Measurements from ENCODE around the gene SERPINB6. TPM values are rescaled to one million over a fixed set of nuclear protein-coding genes. Genes with fewer than 3 reads are reported as not detected.
"Not testable (repeated sequence)": the region's sequence is repeated elsewhere in the genome, so short reads cannot be mapped to it uniquely, and the experiment has no call there.

The SERPINB6 gene
- total RNA-seq, 2 experiments from 2014 or later, result 36.2 to 41.3 TPM

- intact Hi-C loops (cut with DNase I, micrococcal nuclease), result loop anchor here (2.0 to 5.0 kb wide), 2 partner anchors 13 to 121 kb away; no protein-coding TSS in a partner anchor
Observed at GRCh38 chr6:2913621-2914317, 57.6 kb downstream of the SERPINB6 start.

GRCh38 chr6:2911171-2911570, 60.2 kb downstream of the SERPINB6 start:
- ChIA-PET POLR2A (interaction anchor here (0.6 kb wide), 1 partner anchor 8 kb away, joined by 3 read pairs; the partner anchor contains the start of gene SERPINB9), CTCF (interaction anchor here (0.7 to 3.2 kb wide), 18 partner anchors 11 to 120 kb away, joined by 3 to 33 read pairs (median 4); partner anchors contain the start of gene SERPINB1)
- Mint-ChIP-seq H3K4me3 (no peak overlapping the region), H3K27ac (peak overlapping the region; percentile 52), H3K27me3 (peaks cover 2% of the 10 kb centered on the region), H3K4me1 (peaks cover 45% of the 10 kb centered on the region), H3K36me3 (ENCODE audit: low read depth) (no peaks in the 10 kb centered on the region), H3K9me3 (ENCODE audit: low read depth) (peaks cover 4% of the 10 kb centered on the region)
- no peak for ATAC-seq
- no peak for DNase-seq
- intact Hi-C loops (cut with DNase I, micrococcal nuclease), result loop anchor here (1.0 to 5.0 kb wide), 3 partner anchors 65 to 120 kb away; no protein-coding TSS in a partner anchor

More at GRCh38 chr6:2913621-2914317, 57.6 kb downstream of the SERPINB6 start:
- ATAC-seq (no peak), DNase-seq (no peak)
- POLR2A ChIA-PET, result interaction anchor here (0.5 to 0.7 kb wide), 3 partner anchors 23 to 27 kb away, joined by 3 to 7 read pairs (median 6); no protein-coding TSS in a partner anchor
- Mint-ChIP-seq H3K36me3 (ENCODE audit: low read depth) (no peaks in the 10 kb centered on the region), H3K27ac (no peak overlapping the region), H3K27me3 (no peaks in the 10 kb centered on the region), H3K4me3 (no peak overlapping the region), H3K4me1 (peaks cover 32% of the 10 kb centered on the region), H3K9me3 (ENCODE audit: low read depth) (no peaks in the 10 kb centered on the region)
- CTCF ChIA-PET, result interaction anchor here (0.7 to 3.3 kb wide), 8 partner anchors 9 to 70 kb away, joined by 3 to 13 read pairs (median 4); no protein-coding TSS in a partner anchor

GRCh38 chr6:2909718-2910117, 61.6 kb downstream of the SERPINB6 start:
- intact Hi-C loops (cut with DNase I, micrococcal nuclease), result loop anchor here in 1 of 2 experiments (5.0 kb wide), 1 partner anchor 117 kb away; no protein-coding TSS in a partner anchor
- Mint-ChIP-seq H3K36me3 (ENCODE audit: low read depth) (no peaks in the 10 kb centered on the region), H3K27ac (peak overlapping the region; percentile 70), H3K9me3 (ENCODE audit: low read depth) (peaks cover 4% of the 10 kb centered on the region), H3K4me3 (no peak overlapping the region), H3K27me3 (peaks cover 2% of the 10 kb centered on the region), H3K4me1 (peaks cover 45% of the 10 kb centered on the region)
- CTCF ChIA-PET, result interaction anchor here (0.8 to 3.2 kb wide), 3 partner anchors 21 to 64 kb away, joined by 4 to 33 read pairs (median 19); no protein-coding TSS in a partner anchor
- ATAC-seq (peak; percentile 76), DNase-seq (peak; percentile 50)
- POLR2A ChIA-PET, result no interaction called here

- peaks cover 45% of the 10 kb centered on the region for H3K4me1 Mint-ChIP-seq
- H3K36me3 Mint-ChIP-seq (ENCODE audit: low read depth); intact Hi-C loops (cut with DNase I, micrococcal nuclease); H3K9me3 Mint-ChIP-seq (ENCODE audit: low read depth); H3K4me3 Mint-ChIP-seq; H3K27me3 Mint-ChIP-seq; ATAC-seq; POLR2A ChIA-PET; DNase-seq: not testable (repeated sequence)
- peak overlapping the region; percentile 70 for H3K27ac Mint-ChIP-seq
- CTCF ChIA-PET, result interaction anchor here (0.8 to 3.2 kb wide), 3 partner anchors 22 to 63 kb away, joined by 4 to 33 read pairs (median 19); no protein-coding TSS in a partner anchor
Observed at GRCh38 chr6:2909051-2909606, 62.2 kb downstream of the SERPINB6 start.

- DNase-seq, result peak; percentile 35
- POLR2A ChIA-PET, result not testable (repeated sequence)
Observed at GRCh38 chr6:2908516-2908915, 62.9 kb downstream of the SERPINB6 start.

GRCh38 chr6:2903411-2904185, 67.8 kb downstream of the SERPINB6 start:
- H3K36me3 Mint-ChIP-seq (ENCODE audit: low read depth), result peaks cover 40% of the 10 kb centered on the region
- peak; percentile 39 for ATAC-seq
- H3K27me3 Mint-ChIP-seq; DNase-seq; H3K9me3 Mint-ChIP-seq (ENCODE audit: low read depth); H3K27ac Mint-ChIP-seq: not testable (repeated sequence)
- H3K4me1 Mint-ChIP-seq, result peaks cover 47% of the 10 kb centered on the region
- POLR2A ChIA-PET, result interaction anchor here (0.6 to 3.0 kb wide), 7 partner anchors 8 to 138 kb away, joined by 3 to 14 read pairs (median 3); partner anchors contain the start of gene WRNIP1
- H3K4me3 Mint-ChIP-seq, result peak overlapping the region; percentile 91
- CTCF ChIA-PET, result interaction anchor here (1.0 to 4.3 kb wide), 4 partner anchors 9 to 112 kb away, joined by 3 to 19 read pairs (median 4); no protein-coding TSS in a partner anchor
- intact Hi-C loops (cut with DNase I, micrococcal nuclease), result loop anchor here in 1 of 2 experiments (1.0 to 5.0 kb wide), 5 partner anchors 29 to 164 kb away; partner anchors contain the start of gene RIPK1

More at GRCh38 chr6:2908516-2908915, 62.9 kb downstream of the SERPINB6 start:
- Mint-ChIP-seq H3K4me1 (peaks cover 45% of the 10 kb centered on the region), H3K27ac (peak overlapping the region; percentile 9)
- H3K36me3 Mint-ChIP-seq (ENCODE audit: low read depth); H3K27me3 Mint-ChIP-seq; intact Hi-C loops (cut with DNase I, micrococcal nuclease); H3K9me3 Mint-ChIP-seq (ENCODE audit: low read depth); H3K4me3 Mint-ChIP-seq: not testable (repeated sequence)
- CTCF ChIA-PET, result interaction anchor here (0.9 kb wide), 1 partner anchor 10 kb away, joined by 3 read pairs; no protein-coding TSS in a partner anchor
- ATAC-seq, result peak; percentile 27

GRCh38 chr6:2901645-2902502, 69.5 kb downstream of the SERPINB6 start:
- ATAC-seq; H3K9me3 Mint-ChIP-seq (ENCODE audit: low read depth); H3K27me3 Mint-ChIP-seq: not testable (repeated sequence)
- H3K4me3 Mint-ChIP-seq, result peak overlapping the region; percentile 91
- peak; percentile 26 for DNase-seq
- H3K27ac Mint-ChIP-seq, result peak overlapping the region; percentile 93
- ChIA-PET POLR2A (interaction anchor here (0.7 to 3.0 kb wide), 4 partner anchors 33 to 44 kb away, joined by 3 to 14 read pairs (median 4); no protein-coding TSS in a partner anchor), CTCF (interaction anchor here (0.9 to 4.9 kb wide), 6 partner anchors 13 to 133 kb away, joined by 3 to 34 read pairs (median 4); partner anchors contain the start of gene SERPINB1)
- intact Hi-C loops (cut with DNase I, micrococcal nuclease), result loop anchor here (2.0 to 5.0 kb wide), 4 partner anchors 31 to 165 kb away; partner anchors contain the start of gene RIPK1 (in 1 of the 2)
- H3K36me3 Mint-ChIP-seq (ENCODE audit: low read depth), result peaks cover 56% of the 10 kb centered on the region
- H3K4me1 Mint-ChIP-seq, result peaks cover 43% of the 10 kb centered on the region

GRCh38 chr6:2900821-2901644, 70.3 kb downstream of the SERPINB6 start:
- ChIA-PET CTCF (interaction anchor here (0.9 to 4.9 kb wide), 12 partner anchors 10 to 132 kb away, joined by 3 to 34 read pairs (median 4); partner anchors contain the start of gene SERPINB1), POLR2A (interaction anchor here (0.5 to 2.4 kb wide), 9 partner anchors 32 to 108 kb away, joined by 3 to 10 read pairs (median 4); no protein-coding TSS in a partner anchor)
- Mint-ChIP-seq H3K36me3 (ENCODE audit: low read depth) (peaks cover 63% of the 10 kb centered on the region), H3K4me3 (peak overlapping the region; percentile 91), H3K27me3 (no peaks in the 10 kb centered on the region), H3K9me3 (ENCODE audit: low read depth) (no peaks in the 10 kb centered on the region), H3K4me1 (peaks cover 45% of the 10 kb centered on the region), H3K27ac (peak overlapping the region; percentile 93)
- intact Hi-C loops (cut with DNase I, micrococcal nuclease), result loop anchor here (2.0 to 5.0 kb wide), 3 partner anchors 32 to 166 kb away; partner anchors contain the start of gene RIPK1 (in 1 of the 2)
- no peak for ATAC-seq
- DNase-seq, result peak; percentile 26

- CTCF ChIA-PET, result interaction anchor here (0.8 to 4.9 kb wide), 13 partner anchors 11 to 109 kb away, joined by 3 to 34 read pairs (median 4); partner anchors contain the start of gene SERPINB1
- POLR2A ChIA-PET, result interaction anchor here (0.5 to 2.4 kb wide), 12 partner anchors 31 to 107 kb away, joined by 3 to 10 read pairs (median 4); partner anchors contain the start of gene SERPINB1
- Mint-ChIP-seq H3K9me3 (ENCODE audit: low read depth) (no peaks in the 10 kb centered on the region), H3K4me3 (peak overlapping the region; percentile 91), H3K27ac (peak overlapping the region; percentile 93), H3K36me3 (ENCODE audit: low read depth) (peaks cover 68% of the 10 kb centered on the region), H3K27me3 (no peaks in the 10 kb centered on the region), H3K4me1 (peaks cover 48% of the 10 kb centered on the region)
- intact Hi-C loops (cut with DNase I, micrococcal nuclease), result loop anchor here (2.0 to 5.0 kb wide), 3 partner anchors 32 to 167 kb away; partner anchors contain the start of gene RIPK1 (in 1 of the 2)
- no peak for DNase-seq
- ATAC-seq, result no peak
Observed at GRCh38 chr6:2900221-2900807, 71.1 kb downstream of the SERPINB6 start.
